BLaER1 (cell line): ENCODE measurements around the gene TBC1D2.

ENCODE experiments used
- H3K27ac ChIP-seq: shearing (Covaris generic); formaldehyde crosslinking; 2 replicates; pipeline ENCODE4 v1.8.1; 2022
- H3K27me3 ChIP-seq: shearing (Covaris generic); formaldehyde crosslinking; 2 replicates; pipeline ENCODE4 v1.8.1; 2022
- H3K36me3 ChIP-seq: shearing (Covaris generic); formaldehyde crosslinking; 2 replicates; pipeline ENCODE4 v1.8.1; 2022
- H3K4me1 ChIP-seq: shearing (Covaris generic); formaldehyde crosslinking; 2 replicates; pipeline ENCODE4 v1.8.1; 2022
- H3K4me2 ChIP-seq: shearing (Covaris generic); formaldehyde crosslinking; 2 replicates; pipeline ENCODE4 v1.8.1; 2022
- H3K4me3 ChIP-seq: shearing (Covaris generic); formaldehyde crosslinking; 2 replicates; pipeline ENCODE4 v1.8.1; 2022
- H3K9ac ChIP-seq: shearing (Covaris generic); formaldehyde crosslinking; 2 replicates; pipeline ENCODE4 v1.8.1; 2022
- H3K9me3 ChIP-seq: shearing (Covaris generic); formaldehyde crosslinking; 2 replicates; pipeline ENCODE4 v1.8.1; 2022
- H4K20me1 ChIP-seq: shearing (Covaris generic); formaldehyde crosslinking; 2 replicates; pipeline ENCODE4 v1.8.1; 2022
- Cebpa-rat ChIP-seq: shearing (Covaris generic); IDR thresholded peaks from 2 replicates; pipeline ENCODE4 v1.8.1; 2022

TBC1D2 gene

DNA sequence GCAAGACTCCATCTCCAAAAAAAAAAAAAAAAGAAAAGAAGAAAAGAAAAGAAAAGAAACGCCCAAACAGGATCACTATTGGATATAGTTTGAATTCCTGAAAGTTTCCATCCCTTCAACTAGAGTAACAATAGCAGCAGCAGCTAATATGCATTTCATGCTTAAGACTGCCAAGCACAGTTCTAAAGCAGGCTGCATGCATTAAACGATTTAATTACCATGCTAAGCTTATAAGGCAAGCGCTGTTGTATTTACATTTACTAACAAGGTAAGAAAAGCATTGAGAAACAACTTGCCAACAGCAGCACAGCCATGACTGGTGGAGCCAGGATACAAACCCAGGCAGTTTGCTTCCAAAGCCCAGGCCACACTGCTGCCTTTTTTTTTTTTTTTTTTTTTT, 13.0 kb downstream of the TBC1D2 start:
- H3K27ac ChIP-seq: no peak overlapping the region
- H3K4me1 ChIP-seq: no peaks in the 10 kb centered on the region
- H3K9ac ChIP-seq: no peak overlapping the region
- no peaks in the 10 kb centered on the region; the same call in 1 of the 2 replicates for H3K36me3 ChIP-seq
- no peak for TF ChIP-seq Cebpa-rat
- no peaks in the 10 kb centered on the region for H4K20me1 ChIP-seq
- no peaks in the 10 kb centered on the region for H3K9me3 ChIP-seq
- H3K4me3 ChIP-seq: no peak overlapping the region
- no peak overlapping the region for H3K4me2 ChIP-seq
- H3K27me3 ChIP-seq: no peaks in the 10 kb centered on the region

DNA sequence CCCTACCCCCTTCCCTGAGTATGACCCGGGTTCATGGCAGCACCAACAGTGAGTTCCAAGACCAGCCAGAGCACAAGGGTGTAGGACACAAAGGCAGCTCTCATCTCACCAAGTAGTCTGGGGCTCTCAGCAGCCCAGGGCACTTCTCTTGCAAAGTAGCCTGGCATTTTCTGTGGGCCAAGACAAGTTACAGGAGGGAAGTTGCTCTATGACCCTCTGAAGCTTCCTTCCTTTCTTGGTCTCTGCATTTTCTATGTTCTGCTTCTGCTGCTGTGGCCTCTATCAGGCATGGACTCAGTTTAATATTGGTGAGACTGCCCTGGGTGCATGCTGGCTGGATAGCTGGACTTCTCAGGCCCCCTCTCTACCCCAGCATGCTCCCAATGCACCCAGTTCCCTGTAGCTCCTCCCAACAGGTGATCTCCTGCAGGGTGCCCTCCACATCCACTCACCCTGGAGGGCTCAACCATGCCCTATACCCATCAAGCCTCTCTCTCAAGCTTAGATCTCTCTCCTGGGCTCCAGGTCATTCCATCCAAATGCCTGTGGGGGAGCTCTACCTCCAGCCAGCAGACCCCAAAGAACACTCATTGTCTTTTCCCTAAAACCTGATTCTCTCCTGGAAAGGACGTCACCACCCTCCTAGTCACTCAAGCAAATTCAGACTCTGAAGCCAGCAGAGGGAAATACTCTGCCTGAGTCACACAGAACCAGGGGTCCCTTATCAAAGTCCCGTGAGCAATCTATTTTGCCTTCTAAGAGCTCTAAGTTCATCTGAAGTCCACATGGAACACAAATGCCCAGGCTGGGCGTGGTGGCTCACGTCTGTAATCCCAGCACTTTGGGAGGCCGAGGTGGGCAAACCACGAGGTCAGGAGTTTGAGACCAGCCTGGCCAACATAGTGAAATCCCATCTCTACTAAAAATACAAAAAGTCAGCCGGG, 13.8 kb downstream of the TBC1D2 start:
- Histone ChIP-seq H3K27ac (no peak overlapping the region), H3K27me3 (no peaks in the 10 kb centered on the region), H3K36me3 (no peaks in the 10 kb centered on the region; the same call in 1 of the 2 replicates), H3K4me2 (no peak overlapping the region), H4K20me1 (no peaks in the 10 kb centered on the region), H3K4me3 (no peak overlapping the region), H3K9me3 (no peaks in the 10 kb centered on the region), H3K4me1 (no peaks in the 10 kb centered on the region), H3K9ac (no peak overlapping the region)
- TF ChIP-seq Cebpa-rat: no peak

GRCh38 chr9:98240475-98240874, 15.0 kb downstream of the TBC1D2 start:
- Histone ChIP-seq H3K27me3 (no peaks in the 10 kb centered on the region), H3K9ac (no peak overlapping the region), H3K4me2 (no peak overlapping the region), H3K9me3 (no peaks in the 10 kb centered on the region), H3K27ac (no peak overlapping the region), H3K4me3 (no peak overlapping the region), H3K4me1 (no peaks in the 10 kb centered on the region), H4K20me1 (no peaks in the 10 kb centered on the region), H3K36me3 (no peaks in the 10 kb centered on the region; the same call in 1 of the 2 replicates)
- TF ChIP-seq Cebpa-rat: no peak

GRCh38 chr9:98236901-98237487, 18.5 kb downstream of the TBC1D2 start:
- TF ChIP-seq Cebpa-rat: no peak

GRCh38 chr9:98235126-98235525, 20.3 kb downstream of the TBC1D2 start:
- no peak for TF ChIP-seq Cebpa-rat
- no peak overlapping the region for H3K27ac ChIP-seq
- peaks cover 9% of the 10 kb centered on the region for H3K4me1 ChIP-seq
- no peak overlapping the region for H3K4me2 ChIP-seq
- H3K9me3 ChIP-seq: no peaks in the 10 kb centered on the region
- no peak overlapping the region for H3K4me3 ChIP-seq
- no peak overlapping the region for H3K9ac ChIP-seq
- no peaks in the 10 kb centered on the region for H3K27me3 ChIP-seq
- no peaks in the 10 kb centered on the region; the same call in 1 of the 2 replicates for H3K36me3 ChIP-seq
- no peaks in the 10 kb centered on the region for H4K20me1 ChIP-seq

More at GRCh38 chr9:98236901-98237487, 18.5 kb downstream of the TBC1D2 start:
- Histone ChIP-seq H3K4me2 (no peak overlapping the region), H4K20me1 (no peaks in the 10 kb centered on the region), H3K36me3 (no peaks in the 10 kb centered on the region; the same call in 1 of the 2 replicates), H3K9ac (no peak overlapping the region), H3K27me3 (no peaks in the 10 kb centered on the region), H3K4me1 (peaks cover 7% of the 10 kb centered on the region), H3K9me3 (no peaks in the 10 kb centered on the region), H3K27ac (no peak overlapping the region), H3K4me3 (no peak overlapping the region)

DNA sequence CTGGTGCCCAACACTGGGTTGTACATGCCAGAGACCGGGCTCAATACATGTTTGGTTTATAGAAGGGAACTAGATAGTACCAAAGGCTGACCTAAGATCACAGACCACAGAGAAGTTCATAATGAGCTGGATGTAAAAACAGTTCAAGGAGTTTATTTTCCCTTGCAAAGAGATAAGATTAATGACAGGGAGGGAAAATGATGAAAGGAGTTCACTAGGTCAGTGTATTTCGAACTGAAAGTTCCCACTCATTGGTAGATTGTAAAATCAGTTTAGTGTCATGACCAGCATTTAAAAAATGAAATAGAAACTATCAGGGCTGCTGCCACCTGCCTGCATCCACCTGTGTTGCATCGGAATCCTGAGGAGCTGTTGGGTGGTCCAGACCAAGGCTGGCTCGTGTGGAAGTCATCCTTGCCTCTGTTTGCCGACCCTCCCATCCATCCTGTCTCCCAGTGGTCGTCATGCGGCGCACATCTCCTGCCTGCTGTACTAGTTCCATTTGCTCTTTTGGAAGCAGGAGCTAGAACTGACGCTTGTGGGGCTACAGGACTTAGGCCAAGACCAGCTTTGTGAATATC, 21.1 kb downstream of the TBC1D2 start:
- no peaks in the 10 kb centered on the region for H4K20me1 ChIP-seq
- H3K36me3 ChIP-seq: no peaks in the 10 kb centered on the region; the same call in 1 of the 2 replicates
- H3K4me3 ChIP-seq: no peak overlapping the region
- H3K27me3 ChIP-seq: no peaks in the 10 kb centered on the region
- TF ChIP-seq Cebpa-rat: no peak
- H3K9me3 ChIP-seq: no peaks in the 10 kb centered on the region
- no peak overlapping the region for H3K4me2 ChIP-seq
- H3K27ac ChIP-seq: no peak overlapping the region
- no peak overlapping the region for H3K9ac ChIP-seq
- peaks cover 9% of the 10 kb centered on the region for H3K4me1 ChIP-seq

GRCh38 chr9:98232926-98233325, 22.5 kb downstream of the TBC1D2 start:
- H3K4me1 ChIP-seq: peaks cover 9% of the 10 kb centered on the region
- no peak overlapping the region for H3K4me2 ChIP-seq
- TF ChIP-seq Cebpa-rat: no peak
- no peak overlapping the region for H3K9ac ChIP-seq
- no peak overlapping the region for H3K27ac ChIP-seq
- no peaks in the 10 kb centered on the region for H3K27me3 ChIP-seq
- peaks cover 7% of the 10 kb centered on the region for H3K36me3 ChIP-seq
- no peaks in the 10 kb centered on the region for H3K9me3 ChIP-seq
- no peaks in the 10 kb centered on the region for H4K20me1 ChIP-seq
- no peak overlapping the region for H3K4me3 ChIP-seq

DNA sequence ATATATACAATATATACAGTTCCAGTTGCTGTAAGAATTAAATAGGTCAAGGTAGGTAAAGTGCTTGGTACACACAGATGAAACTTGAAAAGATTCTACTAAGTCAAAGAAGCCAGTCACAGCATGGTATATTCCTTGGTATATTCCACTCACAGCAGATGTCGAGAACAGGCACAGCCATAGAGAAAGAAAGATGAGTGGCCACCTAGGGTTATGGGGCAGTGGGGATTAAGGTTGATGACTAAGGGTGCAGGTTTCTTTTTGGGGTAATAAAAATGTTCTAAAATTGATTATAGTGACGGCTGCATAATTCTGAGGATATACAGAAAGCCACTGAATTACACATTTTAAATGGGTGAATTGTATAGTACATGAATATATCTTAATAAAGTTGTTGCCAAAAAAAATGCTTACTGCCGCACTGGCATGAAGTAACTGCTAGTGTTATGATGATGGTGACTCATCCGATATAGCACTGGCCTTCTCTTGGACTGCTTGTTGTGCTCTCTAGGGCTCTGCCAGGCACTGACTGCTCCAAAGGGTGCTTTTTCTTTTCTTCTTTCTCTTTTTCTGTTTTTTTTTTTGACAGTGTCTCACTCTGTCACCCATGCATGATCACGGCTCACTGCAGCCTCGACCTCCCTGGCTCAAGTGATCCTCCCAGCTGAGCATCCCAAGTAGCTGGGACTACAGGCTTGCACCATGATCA, 23.5 kb downstream of the TBC1D2 start:
- peaks cover 10% of the 10 kb centered on the region for H3K36me3 ChIP-seq
- H3K9me3 ChIP-seq: no peaks in the 10 kb centered on the region
- H3K4me1 ChIP-seq: peaks cover 9% of the 10 kb centered on the region
- H3K27me3 ChIP-seq: no peaks in the 10 kb centered on the region
- H4K20me1 ChIP-seq: no peaks in the 10 kb centered on the region
- TF ChIP-seq Cebpa-rat: no peak
- H3K27ac ChIP-seq: no peak overlapping the region
- H3K9ac ChIP-seq: no peak overlapping the region
- H3K4me2 ChIP-seq: peak overlapping the region; percentile 3; the same call in 1 of the 2 replicates
- H3K4me3 ChIP-seq: no peak overlapping the region

- peaks cover 9% of the 10 kb centered on the region for H3K4me1 ChIP-seq
- H3K27me3 ChIP-seq: no peaks in the 10 kb centered on the region
- no peak overlapping the region for H3K27ac ChIP-seq
- no peak overlapping the region for H3K9ac ChIP-seq
- no peaks in the 10 kb centered on the region for H3K9me3 ChIP-seq
- no peaks in the 10 kb centered on the region for H4K20me1 ChIP-seq
- H3K4me2 ChIP-seq: no peak overlapping the region
- no peak for TF ChIP-seq Cebpa-rat
- H3K4me3 ChIP-seq: no peak overlapping the region
- peaks cover 12% of the 10 kb centered on the region for H3K36me3 ChIP-seq
Measured at GRCh38 chr9:98230789-98231188, 24.7 kb downstream of the TBC1D2 start.
